K562 (cell line): ENCODE data around the gene NET1. TPM values are rescaled to one million over a fixed set of nuclear protein-coding genes. Genes with fewer than 3 reads are reported as not detected.

Experiments
- ARHGAP35 ChIP-seq: fragments of 450-650 bp; IDR thresholded peaks from 2 replicates; pipeline ENCODE4 v1.6.1; 2018; ENCODE audit not compliant: partially characterized antibody
- ATF1 ChIP-seq, 2 experiments: fragments of 450-650 bp in 1 of 2; IDR thresholded peaks; 2 replicates each; pipeline ENCODE4 v1.6.1; 2016; ENCODE audit warnings: missing compliant biosample characterization in 1 of 2, missing genetic modification characterization in 1 of 2
- ATF6 ChIP-seq: sonication (generic); formaldehyde crosslinking; IDR thresholded peaks from 2 replicates; pipeline ENCODE4 v1.4.0; 2020; ENCODE audit warnings: mild to moderate bottlenecking, missing genetic modification reagents
- CREB3 ChIP-seq: fragments of 450-650 bp; conservative IDR thresholded peaks from 2 replicates; pipeline ENCODE4 v1.6.1; 2016; ENCODE audit warnings: missing genetic modification characterization, low read depth, mild to moderate bottlenecking, missing compliant biosample characterization, moderate library complexity
- CREB3L1 ChIP-seq: fragments of 450-650 bp; IDR thresholded peaks from 2 replicates; pipeline ENCODE4 v1.6.1; 2014; ENCODE audit warnings: low read depth, mild to moderate bottlenecking, moderate library complexity, borderline replicate concordance
- EP400 ChIP-seq: fragments of 450-650 bp; IDR thresholded peaks from 2 replicates; pipeline ENCODE4 v1.6.1; 2017; ENCODE audit warnings: antibody characterized with exemption, mild to moderate bottlenecking, moderate library complexity
- ESRRA ChIP-seq: fragments of 450-650 bp; IDR thresholded peaks from 2 replicates; pipeline ENCODE4 v1.6.1; 2014; ENCODE audit warnings: low read depth, mild to moderate bottlenecking, moderate library complexity, borderline replicate concordance
- EZH2 ChIP-seq: IDR thresholded peaks from 2 replicates; pipeline ENCODE4 v1.6.1; 2012; ENCODE audit warnings: low read depth, mild to moderate bottlenecking, inconsistent platforms, low read length, borderline replicate concordance
- GTF2A2 ChIP-seq: IDR thresholded peaks from 2 replicates; pipeline ENCODE4 v1.6.1; 2016; ENCODE audit warnings: mild to moderate bottlenecking, missing genetic modification characterization, missing compliant biosample characterization
- KDM1A ChIP-seq, 2 experiments: fragments of 450-650 bp; IDR thresholded peaks; 2 replicates each; pipeline ENCODE4 v1.6.1; 2016; ENCODE audit warnings: mild to moderate bottlenecking in 2 of 2
- L3MBTL2 ChIP-seq: fragments of 450-650 bp; IDR thresholded peaks from 2 replicates; pipeline ENCODE4 v1.6.1; 2016; ENCODE audit warnings: mild to moderate bottlenecking, moderate library complexity
- NFYB ChIP-seq: IDR thresholded peaks from 2 replicates; pipeline ENCODE4 v1.6.1; 2011; ENCODE audit warnings: mild to moderate bottlenecking, moderate library complexity; ENCODE audit not compliant: insufficient read length; ENCODE audit errors: extremely low read depth
- NR2F6 ChIP-seq: fragments of 450-650 bp; formaldehyde crosslinking; IDR thresholded peaks from 2 replicates; pipeline ENCODE4 v1.4.0; 2020; ENCODE audit warnings: mild to moderate bottlenecking
- TCFL5 ChIP-seq: fragments of 250-450 bp; sonication (Bioruptor Pico); conservative IDR thresholded peaks from 2 replicates; pipeline ENCODE4 v1.6.1; 2021; ENCODE audit warnings: mild to moderate bottlenecking, moderate library complexity, matching md5 sums
- ZBTB12 ChIP-seq: fragments of 250-450 bp; sonication (Bioruptor Pico); IDR thresholded peaks from 2 replicates; pipeline ENCODE4 v1.4.0; 2020
- ZEB2 ChIP-seq: fragments of 450-650 bp; IDR thresholded peaks from 2 replicates; pipeline ENCODE4 v1.6.1; 2016
- ZHX1 ChIP-seq: fragments of 150-350 bp; conservative IDR thresholded peaks from 2 replicates; pipeline ENCODE4 v1.6.1; 2014; ENCODE audit warnings: low read length
- ZNF766 ChIP-seq: fragments of 200-800 bp; sonication (Bioruptor generic); conservative IDR thresholded peaks from 2 replicates; pipeline ENCODE4 v1.6.1; 2016; ENCODE audit warnings: missing genetic modification characterization, missing compliant biosample characterization
- ZZZ3 ChIP-seq: fragments of 450-650 bp; IDR thresholded peaks from 2 replicates; pipeline ENCODE4 v1.6.1; 2016; ENCODE audit warnings: antibody characterized with exemption, mild to moderate bottlenecking, moderate library complexity
- polyA plus RNA-seq, 8 experiments: library from polyadenylated mRNA; depleted of rRNA in 4 of 8; stranded (reverse) in 5 of 8; unstranded in 3 of 8; fragments of >200 nt; fragmentation: Nextera tagmentation in 2 of 8; fragmentation: Illumina TruSeq in 1 of 8; extraction: Ambion mirVana in 2 of 8; extraction: Trizol in 1 of 8; gene quantifications; 2 replicates each; pipeline versions ENCODE4 v1.2.1 to v1.2.3, GENCODE V29; 2011 to 2014; ENCODE audit warnings: inconsistent platforms in 1 of 8, missing spikeins in 1 of 8
- total RNA-seq, 7 experiments: library from RNA; depleted of rRNA in 6 of 7; stranded (reverse); fragments of >200 nt in 6 of 7; fragmentation: Illumina TruSeq in 2 of 7; extraction: Trizol in 2 of 7; gene quantifications; 2 replicates each; pipeline versions ENCODE4 v1.2.1 to v1.2.3, GENCODE V29; 2011 to 2021; ENCODE audit warnings: low replicate concordance in 1 of 7

The NET1 gene
- total and polyA plus RNA-seq, 9 of the 15 experiments (the other 6 are each of a cell fraction or from before 2014, with no cell fraction given), result 47.4 to 258 (median 106) TPM

- TF ChIP-seq ZBTB12 (CRISPR knock-in tag) (no peak), TCFL5 (CRISPR knock-in tag) (no peak), NFYB (no peak), ZZZ3 (no peak), ZHX1 (no peak), EZH2 (no peak), NR2F6 (CRISPR knock-in tag) (no peak), ARHGAP35 (no peak), CREB3L1 (no peak), CREB3 (tag) (no peak), KDM1A (IDR thresholded peaks at IDR 0.05) (no peak), ESRRA (no peak), EP400 (no peak), L3MBTL2 (no peak), ZEB2 (no peak), GTF2A2 (tag) (0 out of 2 replicates have a peak, but pooled peaks have one; percentile 16), ATF6 (CRISPR knock-in tag) (no peak), ZNF766 (CRISPR knock-in tag) (no peak), ATF1 (CRISPR knock-in tag; IDR thresholded peaks at IDR 0.05) (no peak), ATF1 (tag; IDR thresholded peaks at IDR 0.05) (no peak)
Observed at GRCh38 chr10:5476918-5477525, 64.7 kb downstream of the NET1 start (continued).
